Effector memory CD4-positive, alpha-beta T cell (primary cell): Measurements from ENCODE around the gene FOXS1.

ENCODE experiments used
- DNase-seq, 3 donors: peaks; one replicate each; pipeline ENCODE4 v3.0.0-alpha.2; 2020
- H3K27ac ChIP-seq: 2 replicates; pipeline ENCODE4 v1.7.0; 2013; ENCODE audit warnings: mild to moderate bottlenecking, low read length, moderate library complexity; ENCODE audit not compliant: insufficient read depth, poor library complexity, severe bottlenecking
- H3K27me3 ChIP-seq: replicated peaks from 2 replicates; pipeline ENCODE4 v1.7.0; 2013; ENCODE audit warnings: mild to moderate bottlenecking, low read length; ENCODE audit not compliant: insufficient read depth, control insufficient read depth, poor library complexity, severe bottlenecking
- H3K36me3 ChIP-seq: 2 replicates; pipeline ENCODE4 v1.7.0; 2013; ENCODE audit warnings: mild to moderate bottlenecking, low read length, moderate library complexity; ENCODE audit not compliant: control insufficient read depth, insufficient read depth
- H3K4me1 ChIP-seq: 2 replicates; pipeline ENCODE4 v1.7.0; 2013; ENCODE audit warnings: low read length, mild to moderate bottlenecking; ENCODE audit not compliant: control insufficient read depth, insufficient read depth, poor library complexity, severe bottlenecking
- H3K4me3 ChIP-seq: 2 replicates; pipeline ENCODE4 v1.7.0; 2013; ENCODE audit warnings: low read length, low read depth, mild to moderate bottlenecking; ENCODE audit not compliant: insufficient read depth, poor library complexity, severe bottlenecking
- H3K9me3 ChIP-seq: 2 replicates; pipeline ENCODE4 v1.7.0; 2013; ENCODE audit warnings: mild to moderate bottlenecking, low read length, moderate library complexity; ENCODE audit not compliant: control insufficient read depth

The FOXS1 gene

DNA sequence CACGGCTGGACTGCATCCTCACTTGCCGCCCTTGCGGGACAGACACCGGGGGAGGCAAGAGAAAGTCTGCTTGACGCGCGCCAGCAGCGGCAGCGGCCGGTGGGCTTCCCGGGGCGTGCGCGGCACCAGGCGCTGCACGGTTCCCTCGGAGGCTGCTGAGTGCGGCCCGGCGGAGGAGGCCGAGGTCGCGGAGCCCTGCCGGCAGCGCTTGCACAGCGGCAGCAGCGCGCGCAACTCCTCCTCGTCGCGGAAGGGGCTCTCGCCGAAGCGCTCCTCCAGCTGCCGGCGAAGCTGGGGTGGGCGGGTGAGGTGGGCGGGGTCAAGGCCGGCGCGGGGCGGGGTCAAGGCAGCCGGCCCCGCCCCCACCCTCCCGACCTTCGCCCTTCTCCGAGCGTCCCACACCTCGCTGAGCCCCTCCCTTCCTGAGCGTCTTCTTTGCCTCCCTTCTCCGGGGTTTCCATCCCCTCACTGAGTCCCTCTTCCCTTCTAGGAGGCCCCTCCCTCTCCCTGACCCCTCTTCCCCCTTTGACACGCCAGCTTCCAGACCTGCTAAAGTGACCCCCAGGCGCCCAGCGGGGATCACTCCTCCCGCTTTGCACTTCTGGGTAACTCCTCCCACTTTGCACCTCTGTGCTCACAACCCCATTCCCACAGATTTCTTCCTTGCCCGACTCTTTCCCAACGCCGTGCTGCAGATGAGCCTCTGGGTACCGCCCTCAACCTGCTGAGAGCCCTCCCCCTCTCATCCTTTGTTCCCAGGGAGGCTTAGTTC is 16.2 kb upstream of the FOXS1 start:
- Histone ChIP-seq H3K9me3 (no peaks in the 10 kb centered on the region), H3K4me1 (peaks cover 8% of the 10 kb centered on the region), H3K36me3 (no peaks in the 10 kb centered on the region), H3K27me3 (peaks cover 4% of the 10 kb centered on the region), H3K27ac (no peak overlapping the region), H3K4me3 (peak overlapping the region; percentile 59)
- DNase-seq, result peak; percentile 41 to 45 (median 41)

DNA sequence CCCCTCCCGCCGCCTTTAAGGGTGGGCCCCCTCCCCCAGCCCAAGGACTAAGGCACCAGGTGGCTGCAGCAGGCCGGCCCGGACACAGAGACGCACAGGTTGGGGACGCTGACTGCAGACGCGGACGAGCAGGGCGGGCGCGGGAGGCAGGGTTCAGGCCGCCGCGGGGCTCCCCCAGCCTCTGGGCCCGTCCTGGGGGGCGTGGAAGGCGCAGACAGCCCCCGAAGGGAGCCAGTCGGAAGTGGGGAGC is 15.7 kb upstream of the FOXS1 start:
- Histone ChIP-seq H3K36me3 (no peaks in the 10 kb centered on the region), H3K27me3 (peaks cover 4% of the 10 kb centered on the region), H3K27ac (no peak overlapping the region), H3K9me3 (no peaks in the 10 kb centered on the region), H3K4me1 (peaks cover 8% of the 10 kb centered on the region), H3K4me3 (peak overlapping the region; percentile 59)
- no peak for DNase-seq

DNA sequence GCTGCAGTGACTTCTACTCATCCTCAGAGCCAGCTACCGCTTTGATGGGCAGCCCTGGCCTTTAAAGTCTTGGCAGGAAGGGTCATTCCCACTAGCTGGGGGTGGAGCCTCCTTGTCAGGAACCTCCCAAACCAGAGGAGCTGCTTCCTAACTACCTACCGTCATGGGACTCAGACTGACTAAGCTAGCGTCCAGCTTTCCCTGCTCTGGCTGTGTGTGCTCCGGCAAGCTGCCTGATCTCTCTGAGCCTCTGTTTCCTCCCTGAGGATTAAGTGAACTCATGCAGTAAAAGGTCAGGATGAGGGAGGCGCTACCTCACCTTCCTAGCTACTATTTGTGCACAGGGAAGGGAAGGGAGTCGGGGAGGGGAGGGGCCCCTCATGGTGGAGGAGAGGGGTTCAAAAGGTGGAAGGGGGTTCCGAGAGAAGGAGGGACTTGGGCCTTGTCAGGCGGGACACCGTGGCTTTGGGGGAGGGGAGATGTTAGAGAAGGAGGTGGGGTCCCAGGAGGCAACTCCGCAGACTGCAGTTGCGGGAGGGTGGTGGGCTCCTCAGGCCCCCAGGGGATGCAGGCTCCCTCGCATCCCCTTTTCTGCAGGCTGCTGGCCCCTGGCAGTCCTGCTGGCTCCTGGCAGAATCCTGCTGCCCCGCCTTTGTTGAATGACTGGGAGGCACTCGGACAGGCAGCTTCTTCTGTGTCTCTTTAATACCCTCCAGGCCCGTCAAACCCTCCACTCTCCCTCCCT is 15.2 kb upstream of the FOXS1 start:
- no peaks in the 10 kb centered on the region for H3K36me3 ChIP-seq
- H3K9me3 ChIP-seq, result no peaks in the 10 kb centered on the region
- H3K27me3 ChIP-seq, result peaks cover 4% of the 10 kb centered on the region
- DNase-seq, result no peak
- peak overlapping the region; percentile 59 for H3K4me3 ChIP-seq
- peaks cover 8% of the 10 kb centered on the region for H3K4me1 ChIP-seq
- no peak overlapping the region for H3K27ac ChIP-seq

- Histone ChIP-seq H3K4me1 (peaks cover 8% of the 10 kb centered on the region), H3K36me3 (no peaks in the 10 kb centered on the region), H3K9me3 (no peaks in the 10 kb centered on the region), H3K4me3 (no peak overlapping the region), H3K27ac (no peak overlapping the region), H3K27me3 (peaks cover 7% of the 10 kb centered on the region)
- DNase-seq, result no peak
These were observed 14.6 kb upstream of the FOXS1 start for GRCh38 chr20:31859998-31860380.

GRCh38 chr20:31859266-31859997 is 14.0 kb upstream of the FOXS1 start:
- Histone ChIP-seq H3K4me3 (no peak overlapping the region), H3K9me3 (no peaks in the 10 kb centered on the region), H3K36me3 (no peaks in the 10 kb centered on the region), H3K27me3 (peaks cover 8% of the 10 kb centered on the region), H3K4me1 (peaks cover 8% of the 10 kb centered on the region), H3K27ac (no peak overlapping the region)
- DNase-seq, result no peak

DNA sequence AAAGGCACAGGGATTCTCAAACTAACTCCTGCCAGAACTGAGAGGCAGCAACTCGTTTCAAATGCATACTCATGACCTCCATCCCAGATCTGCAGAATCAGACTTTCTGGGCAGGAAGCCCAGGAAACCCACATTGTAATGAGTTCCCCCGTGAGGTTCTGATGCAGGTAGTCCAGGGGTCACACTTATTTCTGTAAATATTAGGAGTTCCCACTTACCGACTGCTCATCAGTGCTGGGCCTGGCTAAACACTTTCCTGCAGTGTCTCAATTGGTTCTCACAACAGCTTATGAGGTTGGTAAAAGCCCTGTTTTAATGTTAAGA is 13.3 kb upstream of the FOXS1 start:
- no peaks in the 10 kb centered on the region for H3K9me3 ChIP-seq
- DNase-seq, result no peak
- H3K36me3 ChIP-seq, result no peaks in the 10 kb centered on the region
- H3K27me3 ChIP-seq, result peaks cover 8% of the 10 kb centered on the region
- H3K4me3 ChIP-seq, result no peak overlapping the region
- H3K27ac ChIP-seq, result no peak overlapping the region
- peaks cover 8% of the 10 kb centered on the region for H3K4me1 ChIP-seq

DNA sequence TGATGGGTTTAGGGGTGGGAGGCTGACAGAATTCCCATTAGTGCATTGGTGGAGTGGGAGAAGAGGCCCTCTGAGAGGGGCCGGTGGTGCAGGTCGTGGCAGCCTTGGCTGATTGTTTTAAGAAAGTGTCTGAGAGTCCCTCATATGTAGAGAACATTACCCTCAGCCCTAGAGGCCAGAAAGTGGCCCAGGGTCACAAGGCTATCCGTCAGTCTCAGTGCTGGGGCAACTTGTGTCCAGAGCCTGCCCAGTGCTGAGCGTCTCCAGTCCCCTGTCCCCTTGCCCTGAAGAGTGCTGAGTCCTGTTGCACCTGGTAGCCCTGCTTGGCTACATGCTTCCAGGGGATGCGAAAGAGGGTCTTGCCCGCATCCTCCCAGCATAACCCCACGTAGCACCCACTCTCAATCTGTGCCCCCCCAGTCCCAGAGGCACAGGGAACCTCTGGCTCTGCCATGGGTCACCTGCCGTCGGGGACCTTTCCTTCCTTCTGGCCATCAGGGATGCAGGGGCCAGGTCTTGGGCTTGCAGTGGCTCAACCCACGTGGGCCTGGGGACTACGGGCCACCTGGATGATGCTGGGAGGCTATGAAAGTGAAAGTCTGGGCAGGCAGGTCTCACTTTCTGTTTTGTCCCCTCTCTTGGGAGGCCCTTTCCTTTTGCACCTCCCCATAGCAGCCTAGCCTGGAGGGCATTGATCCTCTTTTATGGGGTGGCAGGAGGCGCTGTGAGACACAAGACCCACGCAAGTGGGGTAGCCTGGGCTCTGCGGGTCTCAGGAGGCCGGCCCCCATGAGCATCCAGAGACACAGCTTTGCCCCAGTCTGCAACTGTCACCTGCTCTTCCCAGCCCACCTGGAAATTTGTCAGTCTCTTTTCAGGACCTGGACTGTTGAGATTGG is 12.7 kb upstream of the FOXS1 start:
- peaks cover 8% of the 10 kb centered on the region for H3K27me3 ChIP-seq
- H3K27ac ChIP-seq, result no peak overlapping the region
- no peak overlapping the region for H3K4me3 ChIP-seq
- H3K4me1 ChIP-seq, result peaks cover 8% of the 10 kb centered on the region
- H3K36me3 ChIP-seq, result no peaks in the 10 kb centered on the region
- no peaks in the 10 kb centered on the region for H3K9me3 ChIP-seq
- DNase-seq, result no peak

DNA sequence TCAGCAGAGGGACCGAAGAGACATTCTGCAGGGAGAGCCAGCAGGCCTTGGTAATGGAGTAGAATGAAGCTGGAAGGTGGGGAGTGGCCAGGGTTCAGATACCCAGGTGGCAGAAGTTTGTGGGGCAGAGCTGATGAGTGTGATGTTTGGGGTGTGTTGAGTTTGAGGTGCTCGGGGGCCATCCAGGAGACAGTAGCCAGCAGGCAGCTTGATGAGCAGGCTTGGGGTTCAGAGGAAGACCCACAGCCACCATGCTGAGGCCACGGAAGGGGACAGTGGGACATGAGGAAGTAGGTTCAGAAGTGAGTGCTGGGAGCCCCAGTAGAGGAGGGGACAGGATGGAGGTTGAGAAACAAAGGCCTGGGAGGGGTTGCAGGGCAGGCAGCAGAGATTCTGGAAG is 11.1 kb upstream of the FOXS1 start:
- Histone ChIP-seq H3K4me1 (peaks cover 8% of the 10 kb centered on the region), H3K27ac (no peak overlapping the region), H3K36me3 (no peaks in the 10 kb centered on the region), H3K27me3 (peaks cover 14% of the 10 kb centered on the region), H3K9me3 (no peaks in the 10 kb centered on the region), H3K4me3 (no peak overlapping the region)
- no peak for DNase-seq

DNA sequence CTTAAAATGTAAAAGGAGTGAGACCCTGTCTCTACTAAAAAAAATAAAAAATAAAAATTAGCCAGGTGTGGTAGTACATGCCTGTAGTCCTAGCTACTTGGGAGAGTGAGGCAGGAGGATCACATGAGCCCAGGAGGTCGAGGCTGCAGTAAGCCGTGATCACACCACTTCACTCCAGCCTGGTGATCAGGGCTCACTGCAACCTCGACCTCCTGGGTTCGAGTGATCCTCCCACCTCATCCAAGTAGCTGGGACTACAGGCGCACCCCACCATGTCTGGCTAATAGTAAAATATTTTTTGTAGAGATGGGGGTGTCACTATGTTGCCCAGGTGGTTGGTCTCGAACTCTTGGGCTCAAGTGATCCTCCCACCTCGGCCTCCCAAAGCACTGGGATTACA is 8.1 kb upstream of the FOXS1 start:
- H3K4me1 ChIP-seq, result no peaks in the 10 kb centered on the region
- H3K4me3 ChIP-seq, result no peak overlapping the region
- peaks cover 11% of the 10 kb centered on the region for H3K27me3 ChIP-seq
- no peak for DNase-seq
- H3K36me3 ChIP-seq, result no peaks in the 10 kb centered on the region
- no peaks in the 10 kb centered on the region for H3K9me3 ChIP-seq
- no peak overlapping the region for H3K27ac ChIP-seq
